AG10803 (cell line): Measurements from ENCODE around the gene RHOJ.
A peak's percentile ranks its signal among the peaks of the same experiment; 100 is the strongest.
"Not testable (repeated sequence)": the region's sequence is repeated elsewhere in the genome, so short reads cannot be mapped to it uniquely, and the experiment has no call there.

Source experiments
- DNase-seq: peaks from one replicate; pipeline ENCODE4 v3.0.0; 2010; ENCODE audit warnings: low read depth
- H3K4me3 ChIP-seq: 2 replicates; pipeline ENCODE4 v1.5.1; 2011; ENCODE audit warnings: mild to moderate bottlenecking, low read length, control low read depth
- CTCF ChIP-seq: conservative IDR thresholded peaks from 2 replicates; pipeline ENCODE4 v1.5.1; 2011; ENCODE audit warnings: mild to moderate bottlenecking, low read length, control low read depth, inconsistent platforms

Gene RHOJ

GRCh38 chr14:63273717-63274655 is 69.7 kb downstream of the RHOJ start:
- no peak overlapping the region for H3K4me3 ChIP-seq
- no peak for TF ChIP-seq CTCF

GRCh38 chr14:63275611-63276010 is 71.4 kb downstream of the RHOJ start:
- TF ChIP-seq CTCF, result no peak
- no peak for DNase-seq

More at GRCh38 chr14:63273717-63274655, 69.7 kb downstream of the RHOJ start:
- DNase-seq, result peak; percentile 64

GRCh38 chr14:63276016-63276415 is 71.8 kb downstream of the RHOJ start:
- no peak for TF ChIP-seq CTCF
- H3K4me3 ChIP-seq, result no peak overlapping the region
- DNase-seq, result no peak

More at GRCh38 chr14:63275611-63276010, 71.4 kb downstream of the RHOJ start:
- no peak overlapping the region for H3K4me3 ChIP-seq

GRCh38 chr14:63276492-63277342 is 72.5 kb downstream of the RHOJ start:
- peak; percentile 87 for TF ChIP-seq CTCF
- peak; percentile 62 for DNase-seq
- H3K4me3 ChIP-seq, result no peak overlapping the region

GRCh38 chr14:63277591-63278183 is 73.4 kb downstream of the RHOJ start:
- H3K4me3 ChIP-seq, result no peak overlapping the region
- no peak for DNase-seq
- no peak for TF ChIP-seq CTCF

- not testable (repeated sequence) for DNase-seq, H3K4me3 ChIP-seq
These were observed 75.7 kb downstream of the RHOJ start for GRCh38 chr14:63279933-63280332.
